COLO829 (cell line): Measurements from ENCODE around the gene CALML3.
"Not testable (repeated sequence)": the region's sequence is repeated elsewhere in the genome, so short reads cannot be mapped to it uniquely, and the experiment has no call there.

Experiments used
- DNase-seq: peaks from one replicate; pipeline ENCODE4 v3.0.0; 2012; ENCODE audit warnings: low spot score

CALML3 gene

GRCh38 chr10:5553400-5554170 lies 28.8 kb downstream of the CALML3 start:
- no peak for DNase-seq

GRCh38 chr10:5555021-5555510 lies 30.3 kb downstream of the CALML3 start:
- no peak for DNase-seq

DNA sequence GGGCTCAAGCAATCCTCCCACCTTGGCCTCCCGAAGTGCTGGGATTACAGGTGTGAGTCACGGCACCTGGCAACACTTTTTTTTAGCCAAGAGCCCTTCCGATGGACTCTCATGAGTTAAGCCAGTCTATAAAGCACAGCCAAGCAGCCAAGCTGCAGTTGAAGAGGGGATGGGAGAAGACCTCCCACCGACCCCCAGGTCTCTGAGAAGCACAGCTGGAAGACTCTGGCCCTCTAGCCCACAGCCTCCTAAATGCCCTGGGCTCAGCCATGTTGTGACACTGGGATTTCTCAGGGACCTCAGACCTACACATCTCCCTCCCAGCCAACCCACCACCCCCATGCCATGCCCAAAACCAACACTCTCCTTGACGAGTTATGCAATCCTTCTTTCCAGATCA lies 31.1 kb downstream of the CALML3 start:
- DNase-seq, result no peak

DNA sequence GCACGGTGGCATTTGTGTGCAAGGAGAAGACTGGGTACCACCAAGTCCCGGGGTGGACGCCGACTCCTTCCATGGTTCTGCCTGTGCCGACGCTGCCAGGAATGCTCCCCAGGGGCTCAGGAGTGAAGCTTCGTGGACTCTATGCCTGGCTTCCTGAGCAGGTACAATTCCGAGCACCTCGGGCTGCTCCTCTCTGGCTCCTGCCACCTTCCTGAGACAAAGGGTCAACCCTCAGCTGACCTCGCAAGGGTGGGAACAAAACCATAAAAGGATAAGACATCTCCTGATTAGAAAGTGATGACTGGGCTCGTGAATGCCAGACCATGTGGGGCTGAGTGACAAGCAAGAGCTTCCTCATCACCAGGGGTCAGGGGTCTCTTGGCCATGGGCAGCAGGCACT lies 31.8 kb downstream of the CALML3 start:
- no peak for DNase-seq

- no peak for DNase-seq
Observed at GRCh38 chr10:5557040-5557721, 32.4 kb downstream of the CALML3 start.

- no peak for DNase-seq
Observed at GRCh38 chr10:5557799-5558771, 33.3 kb downstream of the CALML3 start.

GRCh38 chr10:5559022-5559421 lies 34.3 kb downstream of the CALML3 start:
- DNase-seq, result not testable (repeated sequence)

GRCh38 chr10:5559642-5560141 lies 34.9 kb downstream of the CALML3 start:
- DNase-seq, result no peak

GRCh38 chr10:5560142-5560816 lies 35.5 kb downstream of the CALML3 start:
- no peak for DNase-seq

GRCh38 chr10:5560817-5561703 lies 36.3 kb downstream of the CALML3 start:
- no peak for DNase-seq

DNA sequence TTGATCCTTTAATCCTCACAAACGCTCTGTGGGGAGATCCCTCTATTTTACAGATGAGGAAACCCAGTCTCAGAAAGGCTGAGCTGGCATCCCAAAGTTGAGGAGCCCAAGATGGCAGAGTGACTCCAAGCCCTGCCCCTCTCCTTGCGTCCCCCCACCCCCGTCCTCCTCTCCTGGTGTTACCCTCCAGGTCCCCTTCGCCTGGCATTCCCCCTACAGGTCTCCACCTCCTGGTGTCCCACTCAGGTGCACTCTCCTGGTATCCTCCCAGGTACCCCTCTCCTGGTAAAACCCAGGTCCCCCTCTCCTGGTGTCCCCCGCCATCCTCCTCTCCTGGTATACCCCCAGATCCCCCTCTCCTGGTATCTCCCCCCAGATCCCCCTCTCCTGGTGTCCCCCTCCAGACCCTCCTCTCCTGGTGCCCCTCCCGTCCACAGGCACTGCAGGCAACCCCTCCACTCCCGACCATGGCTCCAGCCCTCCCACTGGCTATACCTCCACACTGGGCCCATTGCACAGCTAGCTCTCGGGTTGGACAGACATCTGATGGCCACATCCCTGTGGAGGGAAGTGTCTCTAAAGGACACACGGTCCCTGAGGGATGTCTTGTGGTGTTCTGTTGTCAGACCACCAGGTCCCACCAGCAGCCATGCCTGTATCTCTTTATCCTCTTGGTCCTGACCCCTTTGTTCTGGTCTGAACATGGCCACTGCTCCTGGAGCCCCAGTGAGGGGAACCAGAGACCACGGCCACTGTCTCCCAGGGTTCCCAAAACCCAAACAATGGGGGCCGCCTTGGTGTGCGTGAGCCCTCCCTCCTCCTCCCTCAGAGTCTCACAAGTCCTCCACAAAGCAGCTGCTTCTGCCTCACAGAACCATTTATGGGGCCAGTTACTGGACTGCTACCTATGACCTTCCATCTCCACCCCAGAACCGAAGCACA lies 37.2 kb downstream of the CALML3 start:
- no peak for DNase-seq

DNA sequence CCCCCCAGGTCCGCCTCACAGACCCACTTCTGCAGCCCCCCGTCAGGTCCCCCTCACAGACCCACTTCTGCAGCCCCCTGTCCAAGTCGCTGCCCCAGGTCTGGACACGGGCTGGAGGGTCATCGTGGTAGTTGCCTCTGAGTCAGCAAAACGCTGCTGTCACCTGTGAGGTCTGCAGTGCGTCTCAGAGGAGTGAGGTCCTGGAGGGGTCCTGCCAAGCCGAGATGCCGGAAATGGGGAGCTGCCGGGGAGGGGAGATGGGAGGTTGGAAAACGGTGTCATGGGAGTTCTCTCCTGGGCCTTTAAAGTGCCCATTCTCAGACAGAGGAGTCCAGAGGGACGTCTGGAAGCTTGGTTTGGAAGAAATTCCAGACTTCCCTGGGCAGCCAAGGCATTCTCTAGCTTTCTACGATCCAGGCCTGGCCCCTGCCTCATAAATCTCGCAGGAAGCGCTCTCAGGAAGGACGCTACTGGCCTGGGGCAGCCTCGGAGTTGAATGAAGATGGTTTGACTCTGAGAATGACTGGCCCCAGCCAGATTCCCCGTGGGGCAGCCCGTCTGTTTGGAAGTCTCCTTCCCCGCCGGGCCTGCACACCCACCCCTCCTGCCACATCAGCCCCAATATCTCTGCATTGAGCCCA lies 38.7 kb downstream of the CALML3 start:
- no peak for DNase-seq

DNA sequence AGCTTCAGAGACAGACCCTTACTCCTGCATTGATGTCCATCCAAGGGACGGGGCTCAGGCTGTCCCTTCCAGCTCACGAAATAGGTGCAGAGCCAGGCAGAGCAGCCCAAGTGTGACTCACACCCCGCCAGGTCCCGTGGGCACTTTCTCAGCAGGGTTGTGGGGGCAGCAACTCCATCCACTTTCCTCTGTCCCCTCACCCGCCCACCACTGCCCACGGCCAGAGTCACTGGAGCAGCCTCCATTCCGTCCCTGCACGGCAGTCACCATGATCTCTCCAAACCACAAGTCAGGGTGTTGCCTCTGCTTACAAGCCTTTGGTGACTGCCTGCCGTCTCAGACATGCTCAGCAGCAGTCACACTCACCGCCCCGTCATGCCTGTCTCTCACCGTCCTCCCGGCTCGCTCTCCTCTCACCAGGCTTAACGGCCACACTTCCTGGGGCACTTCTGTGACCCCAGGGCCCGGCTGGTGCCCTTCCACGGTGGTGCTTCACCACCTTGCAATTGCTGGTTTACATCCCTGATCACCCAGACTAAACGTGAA lies 39.3 kb downstream of the CALML3 start:
- no peak for DNase-seq

- no peak for DNase-seq
Observed at GRCh38 chr10:5564537-5565204, 39.9 kb downstream of the CALML3 start.

- no peak for DNase-seq
Observed at GRCh38 chr10:5565205-5565545, 40.4 kb downstream of the CALML3 start.

GRCh38 chr10:5565671-5566581 lies 41.2 kb downstream of the CALML3 start:
- DNase-seq, result no peak

DNA sequence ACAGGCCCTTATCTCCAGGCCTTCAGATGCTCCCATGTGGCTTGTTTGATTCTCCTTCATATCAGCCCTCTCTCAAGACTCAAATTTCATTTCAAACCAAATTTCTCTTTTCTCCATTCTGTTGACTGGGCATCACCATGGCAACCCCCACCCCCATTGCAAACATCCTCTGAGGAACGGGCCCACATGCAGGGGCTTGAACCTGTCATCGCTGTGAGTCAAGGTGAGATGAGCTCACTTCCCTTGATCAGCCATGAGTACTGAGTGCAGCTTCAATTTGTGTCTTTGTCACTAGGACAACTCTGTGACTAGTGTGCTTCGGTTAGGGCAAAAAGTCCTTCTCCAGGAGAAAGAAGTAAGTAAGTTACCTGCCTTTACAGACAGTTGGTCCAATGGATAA lies 41.9 kb downstream of the CALML3 start:
- DNase-seq, result no peak
